NCI-H1436 treated with DMSO at 0.1 percent for 48 hours (cell line): ENCODE results near the gene OSBPL6.
"Not testable (repeated sequence)": the region's sequence is repeated elsewhere in the genome, so short reads cannot be mapped to it uniquely, and the experiment has no call there.

ENCODE experiments used
- DNase-seq: peaks from one replicate; lab custom pipeline; 2025; lab: John Stamatoyannopoulos, UW

The OSBPL6 gene

GRCh38 chr2:178350051-178350450 is 155.7 kb downstream of the OSBPL6 start:
- no peak for DNase-seq

DNA sequence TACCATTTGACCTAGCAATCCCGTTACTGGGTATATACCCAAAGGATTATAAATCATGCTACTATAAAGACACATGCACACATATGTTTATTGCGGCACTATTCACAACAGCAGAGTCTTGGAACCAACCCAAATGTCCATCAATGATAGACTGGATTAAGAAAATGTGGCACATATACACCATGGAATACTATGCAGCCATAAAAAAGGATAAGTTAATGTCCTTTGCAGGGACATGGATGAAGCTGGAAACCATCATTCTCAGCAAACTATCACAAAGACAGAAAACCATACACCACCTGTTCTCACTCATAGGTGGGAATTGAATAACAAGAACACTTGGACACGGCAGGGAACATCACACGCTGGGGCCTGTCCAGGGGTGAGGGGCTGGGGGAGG is 163.4 kb downstream of the OSBPL6 start:
- not testable (repeated sequence) for DNase-seq

GRCh38 chr2:178359192-178359912 is 165.0 kb downstream of the OSBPL6 start:
- no peak for DNase-seq

GRCh38 chr2:178361588-178361987 is 167.3 kb downstream of the OSBPL6 start:
- DNase-seq: no peak

DNA sequence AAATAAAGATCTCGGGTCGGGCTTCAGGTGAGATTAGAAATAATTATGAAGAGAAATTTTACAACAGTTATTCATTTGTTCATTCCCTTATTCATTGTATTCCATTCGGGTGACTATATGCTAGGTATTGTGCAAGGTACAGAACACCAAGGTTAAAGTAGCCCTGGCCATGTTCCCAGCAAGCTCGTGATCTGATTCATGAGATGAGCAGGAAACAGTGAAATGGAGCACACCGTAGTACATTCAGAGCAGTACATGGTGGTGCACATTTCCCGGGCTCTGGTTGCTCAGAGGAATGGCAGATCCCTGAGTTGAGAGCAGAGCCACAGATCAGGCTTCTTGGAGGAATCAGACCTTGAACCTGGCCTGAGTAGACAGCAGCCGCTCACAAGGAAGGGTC is 168.9 kb downstream of the OSBPL6 start:
- no peak for DNase-seq

- DNase-seq: no peak
These were observed 170.8 kb downstream of the OSBPL6 start for GRCh38 chr2:178365116-178365515.

- no peak for DNase-seq
These were observed 172.1 kb downstream of the OSBPL6 start for GRCh38 chr2:178366412-178366811.

DNA sequence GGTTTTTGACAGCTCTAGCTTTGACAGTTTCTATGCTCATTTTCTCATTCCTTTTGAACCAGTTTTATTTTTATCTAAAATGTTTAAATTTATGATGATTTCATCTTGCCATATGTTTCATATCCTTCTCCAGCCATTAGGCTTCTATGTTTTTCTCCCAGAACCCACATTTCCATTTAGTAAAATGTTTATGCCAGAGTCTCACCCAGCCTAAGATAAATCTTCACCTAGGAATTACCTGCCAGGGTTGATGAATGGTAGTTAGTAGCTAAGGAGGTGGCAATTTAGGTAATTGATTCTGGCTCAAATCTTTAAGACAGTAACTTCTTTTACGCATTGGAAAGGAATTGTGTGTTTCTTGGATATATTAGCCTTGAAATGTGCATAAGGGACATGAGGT is 173.0 kb downstream of the OSBPL6 start:
- DNase-seq: no peak

DNA sequence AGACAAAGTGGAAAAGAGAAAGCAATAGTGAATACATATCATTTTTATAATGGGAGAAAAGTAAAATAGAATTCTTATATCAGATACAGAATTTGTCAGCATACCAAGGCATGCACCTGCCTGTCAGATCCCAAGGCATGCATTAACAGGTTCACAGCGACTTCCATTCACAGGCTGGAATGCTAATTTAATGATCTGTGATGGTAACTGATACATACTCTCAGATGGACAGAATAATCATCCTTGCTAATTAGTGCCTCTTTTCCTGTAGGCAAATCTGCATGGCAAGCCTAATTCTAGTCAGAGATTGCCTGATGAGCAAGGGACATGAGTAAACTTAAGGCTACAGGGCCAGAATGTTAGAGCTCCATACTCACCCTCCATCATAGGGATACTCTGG is 180.6 kb downstream of the OSBPL6 start:
- DNase-seq: no peak

DNA sequence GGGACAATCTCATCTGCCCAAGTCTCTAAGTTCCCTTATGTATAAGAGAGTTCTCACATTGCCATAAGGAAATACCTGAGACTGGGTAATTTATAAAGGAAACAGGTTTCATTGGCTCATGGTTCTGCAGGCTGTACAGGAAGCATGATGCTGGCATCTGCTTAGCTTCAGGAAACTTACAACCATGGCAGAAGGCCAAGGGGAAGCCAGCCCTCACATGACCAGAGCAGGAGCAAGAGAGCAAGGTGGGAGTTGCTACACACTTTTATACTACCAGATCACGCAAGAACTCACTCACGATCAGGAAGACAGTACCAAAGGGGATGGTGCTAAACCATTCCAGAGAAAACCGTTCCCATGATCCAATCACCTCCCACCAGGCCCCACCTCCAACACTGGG is 182.7 kb downstream of the OSBPL6 start:
- DNase-seq: no peak

GRCh38 chr2:178379162-178380004 is 185.1 kb downstream of the OSBPL6 start:
- DNase-seq: no peak

DNA sequence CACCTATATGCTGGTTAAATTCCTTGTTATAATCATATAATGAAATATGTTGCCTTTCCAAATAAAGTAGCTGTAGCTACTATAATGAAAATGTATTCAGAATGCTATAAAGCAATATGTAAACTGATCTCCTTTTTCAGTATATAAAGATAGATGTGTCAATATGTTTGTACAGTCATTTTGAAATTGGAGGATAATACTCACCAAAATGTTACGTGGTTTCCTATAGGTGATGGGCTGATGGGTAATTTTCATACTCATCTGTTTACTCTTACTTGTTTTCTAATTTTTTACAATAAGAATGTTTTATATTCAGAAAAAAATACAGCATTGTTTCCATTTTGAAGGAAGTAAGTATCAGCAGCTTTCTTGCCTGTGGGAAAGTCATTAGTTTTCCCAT is 186.5 kb downstream of the OSBPL6 start:
- DNase-seq: no peak

DNA sequence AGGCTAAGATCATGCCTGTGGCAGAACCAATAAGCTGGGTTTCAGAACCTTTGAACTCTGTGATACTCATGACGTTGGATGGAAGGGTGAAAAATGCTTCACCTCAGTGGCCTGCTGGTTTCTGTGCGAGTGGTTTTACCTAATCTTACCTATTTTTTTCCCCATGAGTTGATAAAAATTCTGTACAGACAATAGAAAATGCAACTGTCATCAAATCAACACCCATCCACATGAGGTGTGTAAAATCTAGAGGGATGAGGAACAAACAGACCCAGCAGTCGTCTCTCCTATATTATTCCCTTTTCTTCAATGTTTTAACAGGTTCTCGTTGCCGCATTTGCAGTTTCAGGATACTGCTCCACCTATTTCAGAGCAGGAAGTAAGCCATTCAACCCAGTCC is 189.4 kb downstream of the OSBPL6 start:
- DNase-seq: no peak

DNA sequence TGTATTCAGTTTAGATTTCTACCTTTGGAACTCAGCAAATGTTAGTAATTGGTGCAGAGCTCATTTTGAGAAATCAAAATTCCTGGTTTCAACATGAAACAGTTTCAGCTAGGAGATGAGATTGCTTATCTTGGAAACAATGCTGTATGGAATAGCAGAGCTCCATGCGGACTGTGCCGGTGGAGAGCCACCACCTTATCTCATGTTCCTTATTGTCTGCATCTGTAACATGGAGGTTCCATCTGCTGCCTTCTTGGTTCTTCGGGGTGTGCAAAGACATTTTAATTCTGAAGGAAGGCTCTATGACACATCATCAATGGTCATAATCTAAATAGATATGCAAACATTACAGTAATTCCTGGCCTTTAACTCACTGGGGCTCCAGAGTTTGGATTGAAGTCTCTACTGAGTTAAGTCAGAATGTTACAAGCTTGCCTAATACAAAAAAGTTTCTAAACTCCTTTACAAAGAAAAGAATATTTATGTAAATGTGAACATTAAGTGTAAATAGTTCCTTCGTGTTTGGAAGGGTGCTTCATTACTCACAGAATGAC is 191.4 kb downstream of the OSBPL6 start:
- DNase-seq: no peak

- no peak for DNase-seq
These were observed 192.8 kb downstream of the OSBPL6 start for GRCh38 chr2:178386986-178387597.

DNA sequence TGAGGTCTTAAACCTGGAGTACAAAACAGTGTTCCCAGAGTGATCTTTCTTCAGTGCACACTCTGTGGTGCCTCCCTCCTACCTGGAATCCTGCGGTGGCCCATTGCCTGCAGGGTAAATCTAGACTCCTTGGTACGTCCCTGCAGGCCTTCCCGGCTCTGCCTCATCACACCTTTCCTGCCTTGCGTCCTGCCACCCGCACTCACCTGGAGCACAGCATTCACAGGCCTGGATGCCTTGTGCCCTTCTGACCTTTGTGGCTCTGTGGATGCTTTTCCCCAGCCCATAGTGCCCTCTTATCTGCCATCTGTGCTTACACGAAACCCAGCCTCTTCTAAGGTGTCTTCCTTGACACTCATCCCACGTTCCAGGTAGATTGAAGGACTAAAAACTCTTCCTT is 194.0 kb downstream of the OSBPL6 start:
- DNase-seq: no peak

DNA sequence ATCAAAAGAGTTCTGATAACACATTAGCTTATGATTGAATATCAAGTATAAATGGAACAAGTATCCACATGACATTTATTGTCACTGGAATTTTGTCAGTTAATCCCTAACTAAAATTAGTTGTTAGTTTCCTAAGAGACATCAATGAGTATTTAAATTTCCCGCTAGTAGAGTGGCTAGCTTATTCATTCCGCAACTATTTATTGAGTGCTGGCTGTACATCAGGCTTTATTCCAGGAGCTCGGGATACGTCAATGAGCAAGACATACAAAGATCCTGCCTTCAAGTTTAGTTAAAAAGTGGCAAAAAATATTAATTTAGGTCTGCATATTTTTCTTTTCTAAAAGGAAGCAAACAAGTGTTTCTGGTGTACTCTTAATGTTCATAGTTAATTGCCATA is 197.4 kb downstream of the OSBPL6 start:
- no peak for DNase-seq

DNA sequence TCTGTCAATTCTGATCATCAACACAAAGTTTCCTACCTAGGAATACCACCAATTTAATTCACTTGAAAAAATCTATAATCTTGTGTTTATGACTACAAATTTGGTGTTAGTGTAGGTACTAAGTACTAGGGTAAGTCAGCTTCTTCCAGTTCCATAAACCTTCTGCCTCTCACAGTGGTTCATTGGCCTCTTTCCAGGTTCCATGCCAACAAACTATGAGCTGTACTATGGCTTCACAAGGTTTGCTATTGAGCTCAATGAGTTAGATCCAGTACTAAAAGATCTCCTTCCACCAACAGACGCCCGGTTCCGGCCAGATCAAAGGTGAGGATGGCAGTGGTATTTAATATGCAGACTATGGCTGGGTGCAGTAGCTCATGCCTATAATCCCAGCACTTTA is 197.9 kb downstream of the OSBPL6 start:
- no peak for DNase-seq

DNA sequence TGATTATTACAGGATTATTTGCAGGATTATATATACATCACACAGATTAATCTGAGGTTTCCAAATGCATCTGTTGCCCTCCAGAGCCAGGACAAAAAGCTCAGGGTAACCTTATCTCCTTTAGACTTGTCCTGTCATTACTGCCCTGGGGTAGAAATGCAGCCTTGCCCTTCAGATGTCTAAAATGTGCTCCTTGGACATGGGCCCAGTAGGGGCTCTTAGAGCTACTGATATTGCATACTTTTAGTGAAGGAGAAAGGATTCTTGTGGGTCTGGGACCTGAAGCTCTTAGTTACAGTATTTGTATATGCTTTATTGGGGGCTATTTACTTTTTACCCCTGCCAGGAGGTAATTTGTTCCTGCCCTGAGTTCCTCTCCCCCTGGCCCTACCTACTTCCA is 200.5 kb downstream of the OSBPL6 start:
- DNase-seq: no peak

DNA sequence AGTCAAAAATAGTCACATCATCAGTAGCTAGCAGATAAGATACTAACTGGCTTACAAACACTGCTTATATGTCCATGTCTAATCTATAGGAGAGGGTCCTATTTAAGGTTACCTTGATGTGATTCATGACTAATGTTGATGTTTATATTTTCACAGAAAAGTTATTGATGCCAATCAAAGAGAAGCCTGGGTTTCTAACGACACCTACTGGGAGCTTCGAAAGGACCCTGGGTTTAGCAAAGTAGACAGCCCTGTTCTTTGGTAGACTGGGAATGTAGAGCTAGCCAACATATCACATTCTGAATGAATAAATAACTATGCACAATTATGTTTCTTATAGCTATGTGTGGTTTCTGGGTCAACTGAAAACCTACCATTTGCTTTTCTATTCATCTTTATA is 201.0 kb downstream of the OSBPL6 start:
- no peak for DNase-seq

GRCh38 chr2:178395941-178396570 is 201.7 kb downstream of the OSBPL6 start:
- DNase-seq: no peak

- DNase-seq: no peak
These were observed 202.8 kb downstream of the OSBPL6 start for GRCh38 chr2:178397002-178397605.
